Osteoblast (primary cell): ENCODE data around the gene DYSF. TPM values are rescaled to one million over a fixed set of nuclear protein-coding genes. Genes with fewer than 3 reads are reported as not detected.

ENCODE experiments used
- DNase-seq: peaks from one replicate; pipeline ENCODE4 v3.0.0; 2011; ENCODE audit warnings: low spot score, mixed read lengths; ENCODE audit not compliant: insufficient read length; ENCODE audit errors: missing footprints
- H2AFZ ChIP-seq: 2 replicates; pipeline ENCODE4 v1.6.0; 2011; ENCODE audit warnings: mild to moderate bottlenecking, low read length
- H3K27ac ChIP-seq: 2 replicates; pipeline ENCODE4 v1.5.1; 2011; ENCODE audit warnings: mild to moderate bottlenecking, low read depth, low read length, moderate library complexity
- H3K27me3 ChIP-seq: 2 replicates; pipeline ENCODE4 v1.6.0; 2012; ENCODE audit warnings: mild to moderate bottlenecking, control low read depth, inconsistent platforms, low read length, moderate library complexity; ENCODE audit not compliant: insufficient read depth
- H3K36me3 ChIP-seq: 2 replicates; pipeline ENCODE4 v1.5.1; 2011; ENCODE audit warnings: mild to moderate bottlenecking, low read length, control low read depth, moderate library complexity; ENCODE audit not compliant: insufficient read depth
- H3K4me1 ChIP-seq: 2 replicates; pipeline ENCODE4 v1.5.1; 2011; ENCODE audit warnings: mild to moderate bottlenecking, low read length, control low read depth, moderate library complexity; ENCODE audit not compliant: insufficient read depth
- H3K4me2 ChIP-seq: 2 replicates; pipeline ENCODE4 v1.6.0; 2011; ENCODE audit warnings: mild to moderate bottlenecking, low read length; ENCODE audit not compliant: insufficient read depth
- H3K4me3 ChIP-seq: fragments of 200-600 bp; sonication (generic); 3 replicates; pipeline ENCODE4 v1.5.1; 2012; ENCODE audit warnings: mild to moderate bottlenecking, low read length, inconsistent platforms; ENCODE audit not compliant: insufficient read depth
- H3K79me2 ChIP-seq: 2 replicates; pipeline ENCODE4 v1.6.0; 2012; ENCODE audit warnings: mild to moderate bottlenecking, low read length, control low read depth, inconsistent platforms; ENCODE audit not compliant: insufficient read depth
- H3K9me3 ChIP-seq: 2 replicates; pipeline ENCODE4 v1.5.1; 2011; ENCODE audit warnings: low read depth, low read length, control low read depth
- H4K20me1 ChIP-seq: 2 replicates; pipeline ENCODE4 v1.6.0; 2012; ENCODE audit warnings: mild to moderate bottlenecking, low read length, control low read depth; ENCODE audit not compliant: insufficient read depth
- total RNA-seq: library from RNA; depleted of rRNA; stranded (reverse); fragments of >200 nt; gene quantifications from 2 replicates; pipeline ENCODE4 v1.2.3, GENCODE V29; 2012
- TF ChIP-seq, protein P1 (sequence below): IDR thresholded peaks from 2 replicates; pipeline ENCODE4 v1.5.1; 2011; ENCODE audit warnings: mild to moderate bottlenecking, low read depth, low read length, moderate library complexity; ENCODE audit errors: extremely low read depth

Gene DYSF
- total RNA-seq, 1 donor: 4.3 TPM

DNA sequence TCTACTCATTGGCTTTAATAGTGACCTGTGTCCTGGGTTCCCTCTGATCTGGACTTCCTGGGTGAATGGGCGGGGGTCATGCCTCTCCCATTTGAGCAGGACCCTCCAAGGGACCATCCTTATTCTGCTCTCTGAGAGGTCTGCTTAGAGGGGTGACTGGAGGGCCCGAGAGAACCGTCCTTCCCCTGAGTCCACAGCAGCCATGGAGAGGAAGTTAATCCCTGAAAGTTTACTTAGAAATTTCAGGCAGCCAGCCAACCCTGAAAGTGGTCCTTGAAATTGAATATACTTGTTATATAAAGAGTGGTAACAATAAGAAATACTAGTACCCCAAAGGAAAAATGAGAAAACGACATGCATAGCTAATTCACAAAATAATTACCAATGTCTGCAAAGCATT lies 226.1 kb downstream of the DYSF start:
- H3K4me3 ChIP-seq: no peak overlapping the region
- H3K27ac ChIP-seq: no peak overlapping the region
- peaks cover 24% of the 10 kb centered on the region for H3K27me3 ChIP-seq
- no peak for DNase-seq
- H3K79me2 ChIP-seq: no peaks in the 10 kb centered on the region
- no peaks in the 10 kb centered on the region for H3K36me3 ChIP-seq
- no peak overlapping the region for H2AFZ ChIP-seq
- TF ChIP-seq, protein P1, sequence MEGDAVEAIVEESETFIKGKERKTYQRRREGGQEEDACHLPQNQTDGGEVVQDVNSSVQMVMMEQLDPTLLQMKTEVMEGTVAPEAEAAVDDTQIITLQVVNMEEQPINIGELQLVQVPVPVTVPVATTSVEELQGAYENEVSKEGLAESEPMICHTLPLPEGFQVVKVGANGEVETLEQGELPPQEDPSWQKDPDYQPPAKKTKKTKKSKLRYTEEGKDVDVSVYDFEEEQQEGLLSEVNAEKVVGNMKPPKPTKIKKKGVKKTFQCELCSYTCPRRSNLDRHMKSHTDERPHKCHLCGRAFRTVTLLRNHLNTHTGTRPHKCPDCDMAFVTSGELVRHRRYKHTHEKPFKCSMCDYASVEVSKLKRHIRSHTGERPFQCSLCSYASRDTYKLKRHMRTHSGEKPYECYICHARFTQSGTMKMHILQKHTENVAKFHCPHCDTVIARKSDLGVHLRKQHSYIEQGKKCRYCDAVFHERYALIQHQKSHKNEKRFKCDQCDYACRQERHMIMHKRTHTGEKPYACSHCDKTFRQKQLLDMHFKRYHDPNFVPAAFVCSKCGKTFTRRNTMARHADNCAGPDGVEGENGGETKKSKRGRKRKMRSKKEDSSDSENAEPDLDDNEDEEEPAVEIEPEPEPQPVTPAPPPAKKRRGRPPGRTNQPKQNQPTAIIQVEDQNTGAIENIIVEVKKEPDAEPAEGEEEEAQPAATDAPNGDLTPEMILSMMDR: no peak
- H3K9me3 ChIP-seq: no peaks in the 10 kb centered on the region
- H4K20me1 ChIP-seq: no peaks in the 10 kb centered on the region
- no peaks in the 10 kb centered on the region for H3K4me1 ChIP-seq
- no peak overlapping the region for H3K4me2 ChIP-seq

DNA sequence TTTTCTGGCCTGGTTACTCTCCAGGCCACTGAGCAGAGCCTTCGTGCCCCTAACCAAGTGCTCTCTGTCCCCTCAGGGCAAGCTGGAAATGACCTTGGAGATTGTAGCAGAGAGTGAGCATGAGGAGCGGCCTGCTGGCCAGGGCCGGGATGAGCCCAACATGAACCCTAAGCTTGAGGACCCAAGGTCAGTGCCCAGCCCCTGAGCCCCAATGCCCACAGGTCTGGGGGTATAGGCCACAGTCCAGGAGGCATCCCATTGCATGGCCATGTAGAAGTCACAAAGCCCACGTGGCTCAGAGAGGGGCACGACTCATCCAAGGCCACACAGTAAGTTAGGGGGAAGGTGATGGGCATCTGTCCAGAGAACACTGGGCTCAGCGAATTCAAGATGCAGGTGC lies 227.6 kb downstream of the DYSF start:
- Histone ChIP-seq H3K4me2 (no peak overlapping the region), H2AFZ (no peak overlapping the region), H3K27me3 (peaks cover 21% of the 10 kb centered on the region), H4K20me1 (no peaks in the 10 kb centered on the region), H3K9me3 (no peaks in the 10 kb centered on the region), H3K36me3 (no peaks in the 10 kb centered on the region), H3K27ac (no peak overlapping the region), H3K4me3 (no peak overlapping the region), H3K79me2 (no peaks in the 10 kb centered on the region), H3K4me1 (no peaks in the 10 kb centered on the region)
- DNase-seq: peak; percentile 49
- TF ChIP-seq, protein P1: no peak

DNA sequence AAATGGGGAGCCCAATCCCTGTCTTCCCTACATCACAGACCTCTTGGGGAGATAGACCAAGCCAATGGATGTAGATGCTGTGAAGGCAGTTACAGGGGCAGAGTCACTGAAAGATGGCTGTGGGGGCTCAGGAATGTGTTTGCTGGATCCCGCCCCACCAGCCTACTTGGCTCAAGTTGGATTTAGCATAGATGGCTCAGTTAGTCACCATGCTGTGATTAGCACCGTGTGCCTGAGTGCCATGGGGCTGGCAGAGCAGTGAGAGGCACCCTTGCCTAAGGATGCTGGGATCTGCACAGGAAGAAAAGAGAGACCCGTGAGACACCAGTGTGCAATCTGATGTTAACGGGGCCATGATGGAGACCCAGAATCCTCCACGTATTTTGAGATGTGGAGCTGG lies 228.3 kb downstream of the DYSF start:
- no peak overlapping the region for H3K27ac ChIP-seq
- H3K79me2 ChIP-seq: no peaks in the 10 kb centered on the region
- DNase-seq: no peak

DNA sequence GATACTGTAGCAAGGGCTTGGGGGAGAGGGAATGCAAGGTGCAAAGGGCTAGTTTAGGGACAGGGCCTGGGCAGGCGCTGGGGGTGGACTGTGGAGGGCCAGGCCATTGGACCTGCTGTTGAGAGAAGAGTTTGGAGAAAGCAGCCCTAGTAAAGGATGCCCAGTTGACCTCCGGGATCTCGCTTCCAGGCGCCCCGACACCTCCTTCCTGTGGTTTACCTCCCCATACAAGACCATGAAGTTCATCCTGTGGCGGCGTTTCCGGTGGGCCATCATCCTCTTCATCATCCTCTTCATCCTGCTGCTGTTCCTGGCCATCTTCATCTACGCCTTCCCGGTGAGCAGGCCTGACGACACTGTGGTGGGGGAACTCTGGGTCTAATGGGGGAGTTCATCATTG lies 229.0 kb downstream of the DYSF start:
- Histone ChIP-seq H3K79me2 (no peaks in the 10 kb centered on the region), H3K4me3 (no peak overlapping the region), H3K36me3 (no peaks in the 10 kb centered on the region), H3K4me1 (no peaks in the 10 kb centered on the region), H3K27ac (no peak overlapping the region), H3K9me3 (no peaks in the 10 kb centered on the region), H4K20me1 (no peaks in the 10 kb centered on the region), H2AFZ (no peak overlapping the region), H3K4me2 (no peak overlapping the region), H3K27me3 (peaks cover 21% of the 10 kb centered on the region)
- no peak for DNase-seq
- TF ChIP-seq, protein P1: no peak

More for the DNA sequence above, 228.3 kb downstream of the DYSF start:
- no peak overlapping the region for H3K4me2 ChIP-seq
- no peak overlapping the region for H3K4me3 ChIP-seq
- H3K4me1 ChIP-seq: no peaks in the 10 kb centered on the region
- H3K27me3 ChIP-seq: peaks cover 21% of the 10 kb centered on the region
- TF ChIP-seq, protein P1: no peak
- H2AFZ ChIP-seq: no peak overlapping the region
- no peaks in the 10 kb centered on the region for H3K9me3 ChIP-seq
- H3K36me3 ChIP-seq: no peaks in the 10 kb centered on the region
- no peaks in the 10 kb centered on the region for H4K20me1 ChIP-seq
